ENCODE measurements around the gene DEPP1. TPM values are rescaled to one million over a fixed set of nuclear protein-coding genes. Genes with fewer than 3 reads are reported as not detected.

Gene DEPP1
- total RNA-seq, 2 experiments from 2014 or later: 0.23 TPM; not detected in 1

- no peak overlapping the region for H3K4me3 Mint-ChIP-seq
- DNase-seq (no peak), ATAC-seq (ENCODE audit: low read depth) (no peak)
- peaks cover 9% of the 10 kb centered on the region for H3K4me1 Mint-ChIP-seq
- H3K9me3 Mint-ChIP-seq: peaks cover 12% of the 10 kb centered on the region
- POLR2A ChIA-PET: interaction anchor here (1.1 kb wide), 1 partner anchor 10 kb away, joined by 4 read pairs; no protein-coding TSS in a partner anchor
- H3K36me3 Mint-ChIP-seq: peaks cover 5% of the 10 kb centered on the region
- no peak overlapping the region for H3K27ac Mint-ChIP-seq
- H3K27me3 Mint-ChIP-seq: peaks cover 28% of the 10 kb centered on the region
Measured at GRCh38 chr10:44939691-44940401, 38.8 kb downstream of the DEPP1 start.

- ATAC-seq (ENCODE audit: low read depth): no peak
- POLR2A ChIA-PET: no interaction called here
- H3K9me3 Mint-ChIP-seq: peaks cover 6% of the 10 kb centered on the region
Measured at GRCh38 chr10:44938956-44939355, 39.7 kb downstream of the DEPP1 start.

GRCh38 chr10:44937196-44938005 lies 41.2 kb downstream of the DEPP1 start:
- POLR2A ChIA-PET: interaction anchor here (1.6 kb wide), 1 partner anchor 31 kb away, joined by 4 read pairs; no protein-coding TSS in a partner anchor
- Mint-ChIP-seq H3K36me3 (no peaks in the 10 kb centered on the region), H3K4me3 (no peak overlapping the region), H3K27me3 (peaks cover 22% of the 10 kb centered on the region), H3K9me3 (peaks cover 4% of the 10 kb centered on the region), H3K4me1 (peaks cover 15% of the 10 kb centered on the region), H3K27ac (no peak overlapping the region)
- DNase-seq (no peak), ATAC-seq (ENCODE audit: low read depth) (no peak)

More at GRCh38 chr10:44938956-44939355, 39.7 kb downstream of the DEPP1 start:
- Mint-ChIP-seq H3K4me3 (no peak overlapping the region), H3K27ac (no peak overlapping the region), H3K27me3 (peaks cover 28% of the 10 kb centered on the region), H3K36me3 (no peaks in the 10 kb centered on the region), H3K4me1 (peaks cover 11% of the 10 kb centered on the region)
- no peak for DNase-seq

GRCh38 chr10:44936314-44936975 lies 42.2 kb downstream of the DEPP1 start:
- Mint-ChIP-seq H3K4me3 (no peak overlapping the region), H3K9me3 (peaks cover 4% of the 10 kb centered on the region), H3K36me3 (no peaks in the 10 kb centered on the region), H3K27ac (no peak overlapping the region), H3K4me1 (peaks cover 15% of the 10 kb centered on the region), H3K27me3 (peaks cover 17% of the 10 kb centered on the region)
- DNase-seq (no peak), ATAC-seq (ENCODE audit: low read depth) (no peak)
- POLR2A ChIA-PET: interaction anchor here (1.6 kb wide), 1 partner anchor 32 kb away, joined by 4 read pairs; no protein-coding TSS in a partner anchor

- no peak for DNase-seq
- H3K36me3 Mint-ChIP-seq: no peaks in the 10 kb centered on the region
- peaks cover 12% of the 10 kb centered on the region for H3K27me3 Mint-ChIP-seq
- POLR2A ChIA-PET: interaction anchor here (1.6 kb wide), 1 partner anchor 33 kb away, joined by 4 read pairs; no protein-coding TSS in a partner anchor
- H3K9me3 Mint-ChIP-seq: peaks cover 4% of the 10 kb centered on the region
- peaks cover 15% of the 10 kb centered on the region for H3K4me1 Mint-ChIP-seq
- H3K27ac Mint-ChIP-seq: peak overlapping the region; percentile 46
- ATAC-seq (ENCODE audit: low read depth): no peak
- peak overlapping the region; percentile 11 for H3K4me3 Mint-ChIP-seq
Measured at GRCh38 chr10:44935966-44936295, 42.7 kb downstream of the DEPP1 start.

GRCh38 chr10:44935201-44935965 lies 43.2 kb downstream of the DEPP1 start:
- Mint-ChIP-seq H3K9me3 (peaks cover 4% of the 10 kb centered on the region), H3K27me3 (peaks cover 6% of the 10 kb centered on the region), H3K4me1 (peaks cover 15% of the 10 kb centered on the region), H3K36me3 (no peaks in the 10 kb centered on the region), H3K27ac (peak overlapping the region; percentile 46), H3K4me3 (peak overlapping the region; percentile 11)
- POLR2A ChIA-PET: interaction anchor here (0.9 kb wide), 1 partner anchor 66 kb away, joined by 3 read pairs; the partner anchor contains the start of gene ZNF22
- ATAC-seq (ENCODE audit: low read depth): no peak
- no peak for DNase-seq

- ATAC-seq (ENCODE audit: low read depth): no peak
- Mint-ChIP-seq H3K27me3 (peaks cover 4% of the 10 kb centered on the region), H3K36me3 (no peaks in the 10 kb centered on the region), H3K9me3 (peaks cover 4% of the 10 kb centered on the region), H3K27ac (no peak overlapping the region), H3K4me1 (peaks cover 15% of the 10 kb centered on the region), H3K4me3 (no peak overlapping the region)
- no peak for DNase-seq
- POLR2A ChIA-PET: interaction anchor here (0.9 to 1.0 kb wide), 2 partner anchors 33 to 66 kb away, joined by 3 read pairs; partner anchors contain the start of gene ZNF22
Measured at GRCh38 chr10:44934416-44935200, 44.0 kb downstream of the DEPP1 start.

GRCh38 chr10:44933451-44934321 lies 44.9 kb downstream of the DEPP1 start:
- Mint-ChIP-seq H3K4me3 (no peak overlapping the region), H3K9me3 (peaks cover 2% of the 10 kb centered on the region), H3K4me1 (peaks cover 15% of the 10 kb centered on the region), H3K27ac (peak overlapping the region; percentile 61), H3K36me3 (no peaks in the 10 kb centered on the region), H3K27me3 (peaks cover 3% of the 10 kb centered on the region)
- ATAC-seq (ENCODE audit: low read depth) (no peak), DNase-seq (no peak)
- POLR2A ChIA-PET: interaction anchor here (0.6 to 1.7 kb wide), 6 partner anchors 34 to 507 kb away, joined by 3 to 16 read pairs (median 7); partner anchors contain the start of gene ZNF22

GRCh38 chr10:44932517-44933450 lies 45.8 kb downstream of the DEPP1 start:
- no peaks in the 10 kb centered on the region for H3K27me3 Mint-ChIP-seq

GRCh38 chr10:44931621-44932516 lies 46.7 kb downstream of the DEPP1 start:
- no peak overlapping the region for H3K27ac Mint-ChIP-seq
- H3K27me3 Mint-ChIP-seq: no peaks in the 10 kb centered on the region
- H3K36me3 Mint-ChIP-seq: no peaks in the 10 kb centered on the region
- no peak for ATAC-seq (ENCODE audit: low read depth)
- peaks cover 15% of the 10 kb centered on the region for H3K4me1 Mint-ChIP-seq
- H3K9me3 Mint-ChIP-seq: no peaks in the 10 kb centered on the region
- no peak overlapping the region for H3K4me3 Mint-ChIP-seq
- DNase-seq: no peak
- POLR2A ChIA-PET: interaction anchor here (1.0 to 1.7 kb wide), 3 partner anchors 36 to 69 kb away, joined by 5 to 16 read pairs (median 9); partner anchors contain the start of gene ZNF22

More at GRCh38 chr10:44932517-44933450, 45.8 kb downstream of the DEPP1 start:
- peak; percentile 99 for ATAC-seq (ENCODE audit: low read depth)
- Mint-ChIP-seq H3K9me3 (no peaks in the 10 kb centered on the region), H3K27ac (peak overlapping the region; percentile 61), H3K4me3 (no peak overlapping the region), H3K4me1 (peaks cover 15% of the 10 kb centered on the region), H3K36me3 (no peaks in the 10 kb centered on the region)
- POLR2A ChIA-PET: interaction anchor here (0.6 to 1.7 kb wide), 5 partner anchors 35 to 508 kb away, joined by 3 to 16 read pairs (median 9); partner anchors contain the start of gene ZNF22
- DNase-seq: peak; percentile 92

Measured in activated naive CD8-positive, alpha-beta T cell treated with anti-CD3 and anti-CD28 coated beads, Interleukin-2, amount 10 ng/mL, durations not matched to agents 7 days and 5 days (primary cell).